Ovary (tissue), 3 donors: Measurements from ENCODE around the gene SPAG7.

ENCODE experiments used
- CTCF ChIP-seq, 3 donors: fragments of 450-650 bp in 2 of 3; fragments of 200-600 bp in 1 of 3; IDR thresholded peaks; one replicate each; pipeline versions ENCODE4 v1.5.1 to v1.8.0; 2016 to 2022; ENCODE audit warnings: antibody characterized with exemption in 3 of 3, mild to moderate bottlenecking in 1 of 3
- EP300 ChIP-seq: sonication (generic); formaldehyde crosslinking; IDR thresholded peaks from one replicate; pipeline ENCODE4 v1.6.1; 2017; ENCODE audit warnings: antibody characterized with exemption
- POLR2A ChIP-seq: fragments of 450-650 bp; IDR thresholded peaks from one replicate; pipeline ENCODE4 v1.6.1; 2017; ENCODE audit warnings: antibody characterized with exemption, mild to moderate bottlenecking, moderate library complexity
- donor health status: DM: no; HTN: no; CAD: no.

GRCh38 chr17:5011928-5012327, 44.3 kb upstream of the SPAG7 start:
- no peak for TF ChIP-seq EP300
- no peak for TF ChIP-seq POLR2A
- TF ChIP-seq CTCF (IDR thresholded peaks at IDR 0.05): no peak
